ENCODE results near the gene ARL1.
A peak's percentile ranks its signal among the peaks of the same experiment; 100 is the strongest.

Gene ARL1

DNA sequence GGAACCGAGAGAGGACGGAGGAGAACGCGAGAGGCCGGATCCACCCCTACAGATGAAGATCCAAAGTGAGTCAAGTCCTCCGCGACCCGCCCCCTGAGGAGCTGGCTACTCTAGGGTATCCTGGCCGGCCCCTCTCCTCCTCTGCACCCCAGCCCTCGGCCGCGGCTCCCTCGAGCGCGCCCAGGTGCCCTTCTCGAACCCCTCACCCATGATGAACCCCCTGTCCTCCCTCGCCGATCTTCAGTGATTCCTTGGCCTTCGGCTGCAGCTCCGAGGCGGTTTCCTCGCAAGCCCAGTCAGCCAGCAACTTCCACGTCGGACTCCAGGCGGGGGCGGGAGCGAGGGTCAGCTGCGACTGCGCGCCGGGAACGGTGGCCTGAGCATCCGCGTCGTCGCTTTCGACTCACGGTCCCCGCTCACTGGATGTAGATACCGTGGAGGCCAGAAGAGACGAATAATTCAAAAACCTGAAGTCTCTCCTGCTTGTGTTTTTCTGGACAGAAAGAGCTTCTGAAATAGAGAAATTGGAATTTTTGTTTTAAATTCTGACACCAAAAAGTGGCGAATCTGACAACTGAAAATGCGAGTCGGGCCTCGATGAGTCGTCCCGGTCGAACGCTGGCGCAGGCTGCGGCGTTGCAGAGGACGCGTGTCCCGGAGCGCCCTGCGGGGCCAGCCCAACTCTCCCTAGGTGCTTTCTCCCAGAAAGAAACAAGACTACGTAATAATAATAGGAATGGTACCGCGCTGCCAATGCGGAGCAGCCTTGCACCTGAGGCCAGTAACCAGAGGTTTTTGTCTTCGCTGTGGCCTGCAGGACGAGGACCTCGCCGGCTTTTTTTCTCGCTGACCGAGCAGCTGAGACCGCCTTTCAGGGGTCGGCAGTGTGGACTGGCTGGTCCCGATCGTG lies at the start of gene ARL1:
TSS of gene ARL1 (minus strand) at position 337 of the 910 bp plus-strand sequence. CDS start at position 210, 127 bp downstream.
- peaks cover 24% of the 10 kb centered on the region for H3K4me1 Mint-ChIP-seq
- H3K9me3 Mint-ChIP-seq: no peaks in the 10 kb centered on the region
- H3K27me3 Mint-ChIP-seq (ENCODE audit: low read depth, poor library complexity): peaks cover 17% of the 10 kb centered on the region
- peak within 1 kb of the TSS; percentile 92 for H3K4me3 Mint-ChIP-seq
- TF ChIP-seq, protein P1, sequence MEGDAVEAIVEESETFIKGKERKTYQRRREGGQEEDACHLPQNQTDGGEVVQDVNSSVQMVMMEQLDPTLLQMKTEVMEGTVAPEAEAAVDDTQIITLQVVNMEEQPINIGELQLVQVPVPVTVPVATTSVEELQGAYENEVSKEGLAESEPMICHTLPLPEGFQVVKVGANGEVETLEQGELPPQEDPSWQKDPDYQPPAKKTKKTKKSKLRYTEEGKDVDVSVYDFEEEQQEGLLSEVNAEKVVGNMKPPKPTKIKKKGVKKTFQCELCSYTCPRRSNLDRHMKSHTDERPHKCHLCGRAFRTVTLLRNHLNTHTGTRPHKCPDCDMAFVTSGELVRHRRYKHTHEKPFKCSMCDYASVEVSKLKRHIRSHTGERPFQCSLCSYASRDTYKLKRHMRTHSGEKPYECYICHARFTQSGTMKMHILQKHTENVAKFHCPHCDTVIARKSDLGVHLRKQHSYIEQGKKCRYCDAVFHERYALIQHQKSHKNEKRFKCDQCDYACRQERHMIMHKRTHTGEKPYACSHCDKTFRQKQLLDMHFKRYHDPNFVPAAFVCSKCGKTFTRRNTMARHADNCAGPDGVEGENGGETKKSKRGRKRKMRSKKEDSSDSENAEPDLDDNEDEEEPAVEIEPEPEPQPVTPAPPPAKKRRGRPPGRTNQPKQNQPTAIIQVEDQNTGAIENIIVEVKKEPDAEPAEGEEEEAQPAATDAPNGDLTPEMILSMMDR (IDR thresholded peaks at IDR 0.05): no peak
- peaks cover 7% of the 10 kb centered on the region for H3K36me3 Mint-ChIP-seq (ENCODE audit: low read depth)
- peak within 1 kb of the TSS; percentile 100 for H3K27ac Mint-ChIP-seq
- DNase-seq: peak; percentile 87

DNA sequence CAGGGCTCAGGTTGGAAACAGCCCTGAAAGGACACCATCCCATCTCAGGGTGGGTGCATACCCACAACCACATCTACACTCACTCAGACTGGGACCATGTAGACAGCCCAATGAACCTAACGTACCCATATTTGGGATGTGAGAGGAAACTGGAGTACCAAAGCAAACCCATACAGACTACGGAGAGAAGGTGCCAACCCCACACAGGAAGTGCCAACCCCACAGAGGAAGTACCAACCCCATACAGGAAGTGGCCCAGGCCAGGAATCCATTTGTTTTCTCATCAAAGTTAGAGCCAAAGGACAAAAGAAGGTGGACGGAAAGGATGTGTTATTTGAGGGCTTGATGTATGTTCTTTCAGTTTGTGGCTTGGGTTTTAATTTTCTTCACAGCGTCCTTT lies 48.1 kb upstream of the ARL1 start:
- Mint-ChIP-seq H3K27me3 (ENCODE audit: low read depth, poor library complexity) (peaks cover 8% of the 10 kb centered on the region), H3K4me1 (no peaks in the 10 kb centered on the region), H3K36me3 (ENCODE audit: low read depth) (no peaks in the 10 kb centered on the region), H3K4me3 (no peak overlapping the region), H3K9me3 (peaks cover 12% of the 10 kb centered on the region), H3K27ac (no peak overlapping the region)
- TF ChIP-seq, protein P1 (IDR thresholded peaks at IDR 0.05): no peak
- DNase-seq: no peak

DNA sequence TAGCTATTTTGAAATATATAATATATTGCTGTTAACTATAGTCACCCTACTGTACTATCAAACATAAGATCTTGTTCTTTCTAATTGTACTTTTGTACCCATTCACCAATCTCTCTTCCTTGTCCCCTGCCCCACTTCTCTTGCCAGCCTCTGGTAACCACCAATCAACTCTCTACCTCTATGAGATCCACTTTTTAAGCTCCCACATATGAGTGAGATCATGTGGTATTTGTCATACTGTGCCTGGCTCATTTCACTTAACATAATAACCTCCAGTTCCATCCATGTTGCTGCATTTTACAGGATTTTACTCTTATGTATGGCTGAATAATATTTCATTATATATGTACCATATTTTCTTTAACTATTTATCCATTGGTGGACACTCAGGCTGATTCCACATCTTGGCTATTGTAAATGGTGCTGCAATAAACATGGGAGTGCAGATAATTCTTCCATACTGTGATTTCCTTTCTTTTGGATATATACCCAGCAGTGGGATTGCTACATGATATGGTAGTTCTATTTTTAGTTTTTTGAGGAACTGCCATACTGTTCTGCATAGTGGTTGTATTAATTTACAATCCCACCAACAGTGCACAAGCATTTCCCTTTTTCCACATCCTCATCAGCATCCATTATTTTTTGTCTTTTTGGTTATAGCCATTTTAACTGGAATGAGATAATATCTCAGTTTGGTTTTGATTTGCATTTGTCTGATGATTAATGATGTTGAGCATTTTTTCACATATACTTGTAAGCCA lies 34.1 kb upstream of the ARL1 start:
- no peak overlapping the region for H3K27ac Mint-ChIP-seq
- TF ChIP-seq, protein P1 (IDR thresholded peaks at IDR 0.05): no peak
- no peaks in the 10 kb centered on the region for H3K36me3 Mint-ChIP-seq (ENCODE audit: low read depth)
- no peak for DNase-seq
- H3K9me3 Mint-ChIP-seq: no peaks in the 10 kb centered on the region
- H3K27me3 Mint-ChIP-seq (ENCODE audit: low read depth, poor library complexity): no peaks in the 10 kb centered on the region
- no peaks in the 10 kb centered on the region for H3K4me1 Mint-ChIP-seq
- no peak overlapping the region for H3K4me3 Mint-ChIP-seq

DNA sequence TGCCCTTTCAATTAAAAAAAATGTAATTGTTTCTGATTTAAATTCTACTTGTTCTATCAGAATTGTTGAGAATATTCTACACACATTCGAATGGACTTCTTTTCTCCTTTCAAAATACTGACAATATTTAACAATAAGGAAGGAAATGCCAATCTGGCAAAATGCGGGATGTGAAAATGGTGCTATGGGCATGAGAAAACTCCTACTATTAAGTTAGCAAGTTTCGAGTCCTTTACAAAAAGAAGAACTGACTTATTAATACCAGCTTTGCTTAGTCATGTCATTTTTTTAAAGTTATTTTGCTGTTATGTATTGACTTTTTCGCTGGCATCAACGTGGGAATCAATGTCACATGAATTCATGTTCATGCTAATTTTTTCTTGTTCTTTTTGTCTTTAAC lies 31.7 kb upstream of the ARL1 start:
- H3K36me3 Mint-ChIP-seq (ENCODE audit: low read depth): no peaks in the 10 kb centered on the region
- no peaks in the 10 kb centered on the region for H3K27me3 Mint-ChIP-seq (ENCODE audit: low read depth, poor library complexity)
- H3K27ac Mint-ChIP-seq: no peak overlapping the region
- no peaks in the 10 kb centered on the region for H3K9me3 Mint-ChIP-seq
- DNase-seq: no peak
- no peak overlapping the region for H3K4me3 Mint-ChIP-seq
- TF ChIP-seq, protein P1 (IDR thresholded peaks at IDR 0.05): no peak
- peaks cover 5% of the 10 kb centered on the region for H3K4me1 Mint-ChIP-seq

DNA sequence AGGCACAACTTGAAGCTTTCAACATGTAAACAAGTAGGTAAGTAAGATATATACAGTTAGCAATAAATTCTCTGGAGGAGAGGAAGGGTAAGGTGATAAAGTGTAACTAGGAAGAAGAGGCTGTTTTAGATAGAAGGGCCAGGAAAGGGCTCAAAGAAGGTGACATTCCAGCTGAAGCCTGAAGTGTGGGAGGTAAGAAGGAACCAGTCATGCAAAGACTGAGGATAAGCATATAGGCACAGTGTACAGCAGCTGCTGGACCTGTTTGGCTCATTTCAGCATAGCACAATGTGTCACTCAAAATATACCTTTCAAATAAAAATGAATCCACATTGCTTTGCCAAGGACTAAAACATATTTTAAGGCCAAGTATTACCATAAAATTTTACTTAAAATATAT lies 28.6 kb upstream of the ARL1 start:
- no peak for DNase-seq
- Mint-ChIP-seq H3K27me3 (ENCODE audit: low read depth, poor library complexity) (peaks cover 3% of the 10 kb centered on the region), H3K27ac (no peak overlapping the region), H3K4me1 (peaks cover 5% of the 10 kb centered on the region), H3K36me3 (ENCODE audit: low read depth) (no peaks in the 10 kb centered on the region), H3K9me3 (no peaks in the 10 kb centered on the region), H3K4me3 (no peak overlapping the region)
- TF ChIP-seq, protein P1 (IDR thresholded peaks at IDR 0.05): no peak

All from nephron progenitor cell (in vitro differentiated cells).